C1 segment of cervical spinal cord (tissue), 14 donors: ENCODE results near the gene EPB41L4B.
A peak's percentile ranks its signal among the peaks of the same experiment; 100 is the strongest.
"Not testable (repeated sequence)": the region's sequence is repeated elsewhere in the genome, so short reads cannot be mapped to it uniquely, and the experiment has no call there.

Source experiments
- DNase-seq, 14 donors: peaks; one replicate each; lab custom pipeline; 2025; lab: John Stamatoyannopoulos, UW

EPB41L4B gene

GRCh38 chr9:109166171-109166770, 154.6 kb downstream of the EPB41L4B start:
- DNase-seq, result peak in 3 of 14 donors; percentile 2 to 61 (median 3)

- no peak for DNase-seq
Measured at GRCh38 chr9:109164042-109164441, 156.8 kb downstream of the EPB41L4B start.

- no peak for DNase-seq
Measured at GRCh38 chr9:109163194-109163593, 157.7 kb downstream of the EPB41L4B start.

- DNase-seq, result no peak
Measured at GRCh38 chr9:109162677-109163076, 158.2 kb downstream of the EPB41L4B start.

GRCh38 chr9:109161471-109161870, 159.4 kb downstream of the EPB41L4B start:
- DNase-seq, result no peak

- DNase-seq, result no peak
Measured at GRCh38 chr9:109159583-109159982, 161.3 kb downstream of the EPB41L4B start.

GRCh38 chr9:109158651-109159050, 162.2 kb downstream of the EPB41L4B start:
- DNase-seq, result no peak

- DNase-seq, result no peak
Measured at GRCh38 chr9:109156708-109157107, 164.2 kb downstream of the EPB41L4B start.

GRCh38 chr9:109150925-109151545, 169.8 kb downstream of the EPB41L4B start:
- DNase-seq, result no peak

- DNase-seq, result no peak
Measured at GRCh38 chr9:109149722-109150121, 171.1 kb downstream of the EPB41L4B start.

GRCh38 chr9:109149089-109149488, 171.8 kb downstream of the EPB41L4B start:
- no peak for DNase-seq

GRCh38 chr9:109145051-109145450, 175.8 kb downstream of the EPB41L4B start:
- DNase-seq, result no peak

- DNase-seq, result no peak
Measured at GRCh38 chr9:109143881-109144562, 176.8 kb downstream of the EPB41L4B start.

- DNase-seq, result no peak
Measured at GRCh38 chr9:109141375-109141774, 179.5 kb downstream of the EPB41L4B start.

GRCh38 chr9:109139851-109140250, 181.0 kb downstream of the EPB41L4B start:
- DNase-seq, result no peak

GRCh38 chr9:109138421-109138820, 182.4 kb downstream of the EPB41L4B start:
- DNase-seq, result no peak

GRCh38 chr9:109134167-109134578, 186.7 kb downstream of the EPB41L4B start:
- DNase-seq, result no peak

- no peak for DNase-seq
Measured at GRCh38 chr9:109133533-109133932, 187.3 kb downstream of the EPB41L4B start.

- DNase-seq, result no peak
Measured at GRCh38 chr9:109132567-109133021, 188.3 kb downstream of the EPB41L4B start.

- no peak for DNase-seq
Measured at GRCh38 chr9:109129470-109130197, 191.2 kb downstream of the EPB41L4B start.

- not testable (repeated sequence) for DNase-seq
Measured at GRCh38 chr9:109126671-109127070, 194.2 kb downstream of the EPB41L4B start.

GRCh38 chr9:109124121-109124520, 196.7 kb downstream of the EPB41L4B start:
- DNase-seq, result no peak
